H1 (cell line): Measurements from ENCODE around the gene RTTN. TPM values are rescaled to one million over a fixed set of nuclear protein-coding genes. Genes with fewer than 3 reads are reported as not detected.

Source experiments
- GABPA ChIP-seq: IDR thresholded peaks from 2 replicates; pipeline ENCODE4 v1.6.1; 2011; ENCODE audit warnings: mild to moderate bottlenecking, low read length, moderate library complexity, borderline replicate concordance; ENCODE audit not compliant: insufficient read depth
- KDM4A ChIP-seq: IDR thresholded peaks from one replicate; pipeline ENCODE4 v1.7.1; 2012; ENCODE audit warnings: low read depth, mild to moderate bottlenecking, moderate library complexity, low read length, inconsistent platforms; ENCODE audit not compliant: severe bottlenecking
- PHF8 ChIP-seq: fragments of 200-600 bp; sonication (generic); conservative IDR thresholded peaks from 2 replicates; pipeline ENCODE4 v1.7.1; 2012; ENCODE audit warnings: low read depth, mild to moderate bottlenecking, inconsistent platforms, low read length, moderate library complexity
- RBBP5 ChIP-seq: IDR thresholded peaks from 2 replicates; pipeline ENCODE4 v1.7.1; 2012; ENCODE audit warnings: low read depth, mild to moderate bottlenecking, inconsistent platforms, low read length, moderate library complexity, borderline replicate concordance
- SUZ12 ChIP-seq: fragments of 200-600 bp; sonication (generic); IDR thresholded peaks from 2 replicates; pipeline ENCODE4 v1.6.1; 2012; ENCODE audit warnings: mild to moderate bottlenecking, inconsistent platforms, low read length, moderate library complexity, mixed read lengths
- polyA plus RNA-seq, 7 experiments: library from polyadenylated mRNA; depleted of rRNA in 3 of 7; stranded (reverse) in 5 of 7; unstranded in 2 of 7; fragments of >200 nt in 5 of 7; fragments of 200-250 nt in 2 of 7; gene quantifications; 1 replicate in 5 of 7; 2 replicates in 1 of 7; 4 replicates in 1 of 7; pipeline versions ENCODE4 v1.2.1 to v1.2.3, GENCODE V29; 2011 to 2013; ENCODE audit warnings: missing spikeins in 2 of 7, mixed read lengths in 2 of 7
- total RNA-seq: library from RNA; stranded (reverse); fragmentation: NEBNext Ultra II Directional; extraction: Animal tissue kit (Norgen Biotek cat#: 25700); gene quantifications from 2 replicates; pipeline ENCODE4 v1.2.1, GENCODE V29; 2021

The RTTN gene
- total and polyA plus RNA-seq, 2 of the 8 experiments (the other 6 are each of a cell fraction or from before 2014, with no cell fraction given), result 9.1 to 21.4 TPM

GRCh38 chr18:69992776-69993175 lies 212.7 kb downstream of the RTTN start (continued):
- TF ChIP-seq PHF8, result no peak
- no peak for TF ChIP-seq RBBP5
- TF ChIP-seq GABPA, result no peak
- no peak for TF ChIP-seq KDM4A
- no peak for TF ChIP-seq SUZ12
